Activated CD4-positive, alpha-beta memory T cell treated with anti-CD3 and anti-CD28 coated beads, Interleukin-2, amount 10 ng/mL, durations not matched to agents 7 days and 5 days (primary cell): ENCODE measurements around the gene AQP2. TPM values are rescaled to one million over a fixed set of nuclear protein-coding genes. Genes with fewer than 3 reads are reported as not detected.

ENCODE experiments used
- CTCF ChIA-PET: fragments of 350-600 bp; sonication (Branson Sonifier 250); formaldehyde crosslinking; loops from one replicate; lab custom pipeline; 2021; ENCODE audit warnings: antibody characterized with exemption, inconsistent platforms; lab: Charles Lee
- POLR2A ChIA-PET: fragments of 350-600 bp; sonication (Branson Sonifier 250); formaldehyde crosslinking; loops from one replicate; lab custom pipeline; 2021; ENCODE audit warnings: antibody characterized with exemption; lab: Charles Lee
- DNase-seq: peaks from one replicate; pipeline ENCODE4 v3.0.0-alpha.2; 2020
- H3K27ac Mint-ChIP-seq: one replicate; pipeline ENCODE4 v1.8.0; 2021; ENCODE audit warnings: mild to moderate bottlenecking, mixed read lengths
- H3K27me3 Mint-ChIP-seq: one replicate; pipeline ENCODE4 v1.8.0; 2021; ENCODE audit warnings: mixed read lengths
- H3K36me3 Mint-ChIP-seq: one replicate; pipeline ENCODE4 v1.8.0; 2021; ENCODE audit warnings: low read depth, mixed read lengths
- H3K4me1 Mint-ChIP-seq: one replicate; pipeline ENCODE4 v1.8.0; 2021; ENCODE audit warnings: mixed read lengths
- H3K4me3 Mint-ChIP-seq: one replicate; pipeline ENCODE4 v1.8.0; 2021; ENCODE audit warnings: mild to moderate bottlenecking, mixed read lengths
- H3K9me3 Mint-ChIP-seq: one replicate; pipeline ENCODE4 v1.8.0; 2021; ENCODE audit warnings: mixed read lengths
- total RNA-seq, 2 experiments: library from RNA; stranded (reverse); gene quantifications; one replicate each; pipeline ENCODE4 v1.2.3, GENCODE V29; 2021

AQP2 gene
- total RNA-seq, 2 experiments from 2014 or later, result not detected

- no peak overlapping the region for H3K27ac Mint-ChIP-seq
- DNase-seq, result no peak
These were observed 40.0 kb upstream of the AQP2 start for GRCh38 chr12:49910331-49911212.

DNA sequence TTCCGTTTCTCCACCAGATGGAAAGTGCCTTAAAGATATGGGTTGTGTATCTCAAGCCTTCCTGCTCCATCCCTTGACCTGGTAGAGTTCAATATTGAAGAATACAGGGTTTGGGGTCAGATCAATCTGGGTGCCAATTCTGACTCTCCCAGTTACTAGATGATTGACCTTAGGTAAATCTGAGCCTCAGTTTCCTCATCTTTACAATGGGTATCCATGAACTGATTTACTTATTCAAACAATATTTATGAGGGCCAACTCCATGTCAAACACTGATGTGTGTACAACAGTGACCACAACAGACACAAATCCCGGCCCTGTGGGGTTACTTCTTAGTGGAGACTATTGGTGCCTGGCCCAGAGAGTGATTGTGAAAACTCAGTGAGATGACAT lies 39.3 kb upstream of the AQP2 start:
- DNase-seq, result no peak
- Mint-ChIP-seq H3K4me3 (no peak overlapping the region), H3K27ac (no peak overlapping the region), H3K4me1 (no peaks in the 10 kb centered on the region), H3K36me3 (no peaks in the 10 kb centered on the region), H3K27me3 (peaks cover 7% of the 10 kb centered on the region), H3K9me3 (no peaks in the 10 kb centered on the region)
- ChIA-PET POLR2A (no interaction called here), CTCF (interaction anchor here (1.6 kb wide), 1 partner anchor 56 kb away, joined by 6 read pairs; no protein-coding TSS in a partner anchor)

More at GRCh38 chr12:49910331-49911212, 40.0 kb upstream of the AQP2 start:
- H3K27me3 Mint-ChIP-seq, result peaks cover 9% of the 10 kb centered on the region
- no peak overlapping the region for H3K4me3 Mint-ChIP-seq
- H3K4me1 Mint-ChIP-seq, result peaks cover 2% of the 10 kb centered on the region
- H3K9me3 Mint-ChIP-seq, result no peaks in the 10 kb centered on the region
- POLR2A ChIA-PET, result interaction anchor here (0.6 kb wide), 1 partner anchor 296 kb away, joined by 3 read pairs; no protein-coding TSS in a partner anchor
- CTCF ChIA-PET, result interaction anchor here (0.8 kb wide), 1 partner anchor 35 kb away, joined by 3 read pairs; no protein-coding TSS in a partner anchor
- no peaks in the 10 kb centered on the region for H3K36me3 Mint-ChIP-seq

DNA sequence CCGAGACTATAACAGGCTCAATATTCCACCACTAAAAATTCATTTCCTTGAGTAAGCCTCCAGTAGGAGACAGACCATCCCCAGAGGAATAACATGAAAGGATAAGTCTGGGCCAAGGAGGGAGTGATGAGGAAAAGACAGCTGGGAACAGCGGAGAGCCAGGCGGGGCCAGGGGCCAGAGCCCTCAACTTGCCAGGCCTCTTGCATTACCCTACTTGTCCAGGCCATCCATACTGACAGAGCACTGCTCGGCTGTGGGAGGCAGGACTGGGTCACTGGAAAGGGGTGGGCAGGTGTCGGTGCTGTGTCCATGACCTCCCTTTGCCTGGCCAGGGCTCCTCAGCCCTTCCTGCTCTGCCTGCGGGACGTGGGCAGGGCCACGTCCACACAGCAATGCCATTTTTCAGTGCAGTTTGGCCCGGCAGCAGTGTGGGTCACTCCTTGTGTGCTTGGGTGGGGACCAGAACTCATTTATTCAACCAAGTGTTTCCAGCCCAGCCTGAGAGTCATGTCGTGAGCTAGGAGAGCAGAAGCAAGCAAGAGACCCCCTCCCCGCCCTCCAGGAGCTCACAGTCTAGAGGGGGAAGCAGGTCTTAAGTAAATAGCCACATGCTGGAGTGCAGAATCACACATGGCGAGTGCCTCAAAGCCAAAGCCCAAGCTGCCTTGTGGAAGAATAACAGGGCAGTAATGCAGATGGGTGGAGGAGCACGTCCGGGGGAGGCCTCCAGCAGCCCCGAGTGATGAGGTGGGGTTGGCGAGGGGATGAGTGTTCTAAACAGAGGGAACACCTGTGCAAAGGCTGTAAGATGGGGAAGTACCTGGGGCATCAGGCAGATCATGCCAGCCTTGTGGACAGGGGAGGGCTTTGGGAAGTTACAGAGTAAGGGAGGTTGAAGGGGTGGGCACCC lies 37.9 kb upstream of the AQP2 start:
- Mint-ChIP-seq H3K36me3 (no peaks in the 10 kb centered on the region), H3K27me3 (peaks cover 4% of the 10 kb centered on the region), H3K27ac (no peak overlapping the region), H3K4me1 (no peaks in the 10 kb centered on the region), H3K4me3 (no peak overlapping the region), H3K9me3 (no peaks in the 10 kb centered on the region)
- DNase-seq, result no peak
- CTCF ChIA-PET, result interaction anchor here (1.3 to 1.6 kb wide), 2 partner anchors 54 to 55 kb away, joined by 4 to 6 read pairs; no protein-coding TSS in a partner anchor
- POLR2A ChIA-PET, result no interaction called here

- ChIA-PET POLR2A (no interaction called here), CTCF (interaction anchor here (0.7 to 1.8 kb wide), 4 partner anchors 14 to 51 kb away, joined by 3 to 9 read pairs (median 4); no protein-coding TSS in a partner anchor)
- DNase-seq, result no peak
- Mint-ChIP-seq H3K9me3 (no peaks in the 10 kb centered on the region), H3K4me1 (no peaks in the 10 kb centered on the region), H3K27me3 (peaks cover 8% of the 10 kb centered on the region), H3K36me3 (no peaks in the 10 kb centered on the region), H3K27ac (no peak overlapping the region), H3K4me3 (no peak overlapping the region)
These were observed 34.2 kb upstream of the AQP2 start for GRCh38 chr12:49916129-49916919.

- H3K27me3 Mint-ChIP-seq, result peaks cover 8% of the 10 kb centered on the region
- POLR2A ChIA-PET, result no interaction called here
- H3K4me3 Mint-ChIP-seq, result no peak overlapping the region
- no peaks in the 10 kb centered on the region for H3K36me3 Mint-ChIP-seq
- DNase-seq, result no peak
- no peak overlapping the region for H3K27ac Mint-ChIP-seq
- no peaks in the 10 kb centered on the region for H3K4me1 Mint-ChIP-seq
- no peaks in the 10 kb centered on the region for H3K9me3 Mint-ChIP-seq
- CTCF ChIA-PET, result interaction anchor here (0.7 to 1.8 kb wide), 3 partner anchors 28 to 50 kb away, joined by 5 to 9 read pairs (median 5); no protein-coding TSS in a partner anchor
These were observed 33.3 kb upstream of the AQP2 start for GRCh38 chr12:49917166-49917787.

DNA sequence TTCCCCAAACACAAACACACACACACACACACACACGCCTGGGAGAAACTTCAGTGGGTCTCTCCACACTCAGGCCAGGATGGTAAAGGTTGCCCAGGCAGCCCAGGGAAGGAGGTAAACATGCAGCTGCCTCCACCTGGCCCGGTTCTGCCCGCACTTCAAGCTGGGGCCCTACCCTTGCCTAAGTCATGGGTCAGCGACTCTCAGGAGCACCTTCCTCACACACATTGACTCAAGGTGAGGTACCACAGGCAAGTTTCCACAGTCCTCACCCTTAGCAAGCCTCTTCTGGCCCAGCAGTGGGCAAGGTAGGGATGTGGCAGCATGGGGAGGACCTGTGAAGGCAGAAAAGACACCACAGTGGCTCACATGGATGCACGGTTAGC lies 32.8 kb upstream of the AQP2 start:
- Mint-ChIP-seq H3K4me1 (no peaks in the 10 kb centered on the region), H3K36me3 (no peaks in the 10 kb centered on the region), H3K27ac (no peak overlapping the region), H3K4me3 (no peak overlapping the region), H3K27me3 (peaks cover 8% of the 10 kb centered on the region), H3K9me3 (no peaks in the 10 kb centered on the region)
- CTCF ChIA-PET, result interaction anchor here (0.7 kb wide), 1 partner anchor 49 kb away, joined by 5 read pairs; no protein-coding TSS in a partner anchor
- no peak for DNase-seq
- POLR2A ChIA-PET, result no interaction called here

DNA sequence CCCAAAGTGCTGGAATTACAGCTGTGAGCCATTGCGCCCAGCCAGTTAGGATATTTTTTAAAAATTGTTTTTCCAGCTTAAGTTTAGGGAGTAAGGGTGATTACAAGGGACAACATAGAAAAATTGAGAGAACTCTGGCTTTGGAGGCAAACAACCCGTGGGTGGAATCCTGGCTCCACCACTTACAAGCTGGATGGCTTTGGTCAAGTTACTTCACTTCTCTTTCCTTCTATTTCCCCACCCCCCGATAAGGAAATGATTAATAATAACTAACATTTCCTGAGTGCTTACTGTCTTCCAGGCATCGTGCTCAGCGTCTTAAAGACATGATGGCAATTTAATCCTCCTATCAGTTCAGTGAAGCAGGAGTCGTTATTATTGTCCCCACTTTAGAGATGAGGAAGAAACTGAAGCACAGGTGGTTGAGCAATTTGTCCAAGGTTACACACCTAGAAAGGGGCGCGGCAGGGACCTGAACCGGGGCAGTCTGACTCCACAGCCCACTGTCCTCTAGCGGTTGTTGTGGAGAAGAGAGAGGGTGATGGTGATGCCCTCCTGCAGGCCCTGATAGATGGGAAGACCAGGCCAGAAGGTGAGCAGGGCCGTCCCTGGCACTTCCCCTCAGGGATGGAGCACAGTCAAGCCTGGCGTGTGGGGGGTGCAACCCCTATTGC lies 30.2 kb upstream of the AQP2 start:
- Mint-ChIP-seq H3K4me1 (no peaks in the 10 kb centered on the region), H3K27ac (no peak overlapping the region), H3K36me3 (no peaks in the 10 kb centered on the region), H3K9me3 (no peaks in the 10 kb centered on the region), H3K27me3 (peaks cover 5% of the 10 kb centered on the region), H3K4me3 (no peak overlapping the region)
- CTCF ChIA-PET, result interaction anchor here (1.4 kb wide), 1 partner anchor 25 kb away, joined by 6 read pairs; no protein-coding TSS in a partner anchor
- POLR2A ChIA-PET, result interaction anchor here (1.3 kb wide), 1 partner anchor 22 kb away, joined by 3 read pairs; no protein-coding TSS in a partner anchor
- no peak for DNase-seq

DNA sequence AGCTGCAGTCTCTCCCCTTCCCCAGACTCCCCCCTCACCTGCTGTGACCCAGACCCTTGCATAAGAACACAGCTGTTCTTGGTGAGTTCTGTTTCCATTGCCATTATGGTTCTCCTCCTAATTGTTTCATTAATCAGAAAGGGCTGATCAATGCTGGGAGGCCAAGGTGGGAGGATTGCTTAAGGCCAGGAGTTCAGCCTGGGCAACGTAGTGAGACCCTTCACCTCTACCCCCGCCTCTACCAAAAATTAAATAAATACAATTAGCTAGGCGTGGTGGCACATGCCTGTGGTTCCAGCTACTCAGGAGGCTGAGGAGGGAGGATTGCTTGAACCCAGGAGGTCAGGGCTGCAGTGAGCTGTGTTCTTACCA lies 29.6 kb upstream of the AQP2 start:
- H3K27ac Mint-ChIP-seq, result no peak overlapping the region
- no peak overlapping the region for H3K4me3 Mint-ChIP-seq
- H3K9me3 Mint-ChIP-seq, result no peaks in the 10 kb centered on the region
- CTCF ChIA-PET, result no interaction called here
- POLR2A ChIA-PET, result no interaction called here
- H3K4me1 Mint-ChIP-seq, result no peaks in the 10 kb centered on the region
- no peaks in the 10 kb centered on the region for H3K36me3 Mint-ChIP-seq
- no peak for DNase-seq
- H3K27me3 Mint-ChIP-seq, result peaks cover 5% of the 10 kb centered on the region

GRCh38 chr12:49921299-49921698 lies 29.2 kb upstream of the AQP2 start:
- ChIA-PET POLR2A (no interaction called here), CTCF (no interaction called here)
- Mint-ChIP-seq H3K4me3 (no peak overlapping the region), H3K36me3 (no peaks in the 10 kb centered on the region), H3K27me3 (peaks cover 5% of the 10 kb centered on the region), H3K27ac (no peak overlapping the region), H3K9me3 (no peaks in the 10 kb centered on the region), H3K4me1 (no peaks in the 10 kb centered on the region)
- DNase-seq, result no peak

- ChIA-PET POLR2A (no interaction called here), CTCF (no interaction called here)
- no peak overlapping the region for H3K27ac Mint-ChIP-seq
These were observed 28.6 kb upstream of the AQP2 start for GRCh38 chr12:49921936-49922335.

GRCh38 chr12:49922349-49923034 lies 28.0 kb upstream of the AQP2 start:
- H3K9me3 Mint-ChIP-seq, result no peaks in the 10 kb centered on the region
- no peak overlapping the region for H3K27ac Mint-ChIP-seq
- H3K36me3 Mint-ChIP-seq, result no peaks in the 10 kb centered on the region
- DNase-seq, result no peak
- H3K4me3 Mint-ChIP-seq, result no peak overlapping the region
- POLR2A ChIA-PET, result no interaction called here
- no peaks in the 10 kb centered on the region for H3K4me1 Mint-ChIP-seq
- CTCF ChIA-PET, result interaction anchor here (0.9 kb wide), 1 partner anchor 23 kb away, joined by 3 read pairs; no protein-coding TSS in a partner anchor
- peaks cover 5% of the 10 kb centered on the region for H3K27me3 Mint-ChIP-seq

More at GRCh38 chr12:49921936-49922335, 28.6 kb upstream of the AQP2 start:
- no peak for DNase-seq
- Mint-ChIP-seq H3K36me3 (no peaks in the 10 kb centered on the region), H3K4me1 (no peaks in the 10 kb centered on the region), H3K9me3 (no peaks in the 10 kb centered on the region), H3K27me3 (peaks cover 5% of the 10 kb centered on the region), H3K4me3 (no peak overlapping the region)
